ENCODE measurements around the gene PHC1.

DNA sequence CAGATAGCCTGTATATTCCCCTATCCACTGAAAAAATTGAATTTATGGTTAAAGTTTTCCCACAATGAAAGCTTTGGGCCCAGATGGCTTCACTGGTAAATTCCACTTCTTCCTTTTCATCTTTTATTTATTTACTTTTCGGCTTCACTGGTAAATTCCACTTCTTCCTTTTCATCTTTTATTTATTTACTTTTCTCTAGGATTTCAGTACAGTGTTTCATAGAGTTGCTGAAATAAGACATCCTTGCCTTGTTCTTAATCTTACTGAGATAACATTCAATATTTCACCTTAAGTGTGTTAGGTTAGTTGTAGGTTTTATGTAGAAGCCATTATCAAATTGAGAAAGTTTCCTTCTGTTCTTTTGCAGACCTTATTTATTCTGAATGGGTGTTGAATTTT, 56.1 kb downstream of the PHC1 start:
- TF ChIP-seq, protein P1, sequence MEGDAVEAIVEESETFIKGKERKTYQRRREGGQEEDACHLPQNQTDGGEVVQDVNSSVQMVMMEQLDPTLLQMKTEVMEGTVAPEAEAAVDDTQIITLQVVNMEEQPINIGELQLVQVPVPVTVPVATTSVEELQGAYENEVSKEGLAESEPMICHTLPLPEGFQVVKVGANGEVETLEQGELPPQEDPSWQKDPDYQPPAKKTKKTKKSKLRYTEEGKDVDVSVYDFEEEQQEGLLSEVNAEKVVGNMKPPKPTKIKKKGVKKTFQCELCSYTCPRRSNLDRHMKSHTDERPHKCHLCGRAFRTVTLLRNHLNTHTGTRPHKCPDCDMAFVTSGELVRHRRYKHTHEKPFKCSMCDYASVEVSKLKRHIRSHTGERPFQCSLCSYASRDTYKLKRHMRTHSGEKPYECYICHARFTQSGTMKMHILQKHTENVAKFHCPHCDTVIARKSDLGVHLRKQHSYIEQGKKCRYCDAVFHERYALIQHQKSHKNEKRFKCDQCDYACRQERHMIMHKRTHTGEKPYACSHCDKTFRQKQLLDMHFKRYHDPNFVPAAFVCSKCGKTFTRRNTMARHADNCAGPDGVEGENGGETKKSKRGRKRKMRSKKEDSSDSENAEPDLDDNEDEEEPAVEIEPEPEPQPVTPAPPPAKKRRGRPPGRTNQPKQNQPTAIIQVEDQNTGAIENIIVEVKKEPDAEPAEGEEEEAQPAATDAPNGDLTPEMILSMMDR (IDR thresholded peaks at IDR 0.05): no peak
- TF ChIP-seq EP300 (IDR thresholded peaks at IDR 0.05): no peak
- no peak for TF ChIP-seq POLR2A (IDR thresholded peaks at IDR 0.05)
